Endothelial cell of umbilical vein (primary cell): Measurements from ENCODE around the gene LRP5. TPM values are rescaled to one million over a fixed set of nuclear protein-coding genes. Genes with fewer than 3 reads are reported as not detected.

Source experiments
- BruUV-seq: library from RNA; stranded (reverse); fragments of 400-500 nt; replicated peaks from 2 replicates; lab custom pipeline; 2021; lab: Mats Ljungman, UMichigan
- CTCF ChIA-PET: fragments of 300-600, 350-600 bp; sonication (Branson Sonifier 250); formaldehyde crosslinking; loops from one replicate; lab custom pipeline; 2021; ENCODE audit warnings: antibody characterized with exemption, inconsistent platforms; lab: Charles Lee
- POLR2A ChIA-PET: fragments of 300-600, 350-600 bp; sonication (Branson Sonifier 250); formaldehyde crosslinking; loops from one replicate; lab custom pipeline; 2021; ENCODE audit warnings: antibody characterized with exemption, inconsistent platforms; lab: Charles Lee
- DNase-seq: peaks from one replicate; pipeline ENCODE4 v3.0.0-alpha.2; 2011; ENCODE audit warnings: low read depth, low spot score
- FAIRE-seq: peaks from 2 replicates; lab custom pipeline; 2011; peaks lifted over from hg19 to GRCh38; lab: Jason Lieb, UNC
- H2AFZ ChIP-seq: 2 replicates; pipeline ENCODE4 v1.6.0; 2012; ENCODE audit warnings: low read depth, low read length, control low read depth, inconsistent platforms
- H3K27ac ChIP-seq: 2 replicates; pipeline ENCODE4 v1.5.1; 2011; ENCODE audit warnings: low read depth, mild to moderate bottlenecking, control low read depth, low read length, moderate library complexity; ENCODE audit not compliant: insufficient read depth
- H3K27me3 ChIP-seq, 2 experiments: 2 replicates each; pipeline versions ENCODE4 v1.6.0 to v1.6.1; 2011; ENCODE audit warnings: low read length in 2 of 2, mixed read lengths in 1 of 2; ENCODE audit not compliant: control insufficient read depth in 2 of 2, insufficient read depth in 2 of 2
- H3K36me3 ChIP-seq, 2 experiments: 2 replicates in 1 of 2; 3 replicates in 1 of 2; pipeline ENCODE4 v1.5.1; 2011; ENCODE audit warnings: low read length in 2 of 2, mild to moderate bottlenecking in 1 of 2, moderate library complexity in 1 of 2; ENCODE audit not compliant: control insufficient read depth in 2 of 2, insufficient read depth in 2 of 2; ENCODE audit errors: extremely low read depth in 1 of 2
- H3K4me1 ChIP-seq: 3 replicates; pipeline ENCODE4 v1.5.1; 2011; ENCODE audit warnings: mild to moderate bottlenecking, low read length; ENCODE audit not compliant: control insufficient read depth, insufficient read depth; ENCODE audit errors: extremely low read depth
- H3K4me2 ChIP-seq: 2 replicates; pipeline ENCODE4 v1.6.1; 2011; ENCODE audit warnings: low read length, control low read depth, mixed read lengths; ENCODE audit not compliant: insufficient read depth
- H3K4me3 ChIP-seq, 3 experiments: fragments of 200-600 bp in 1 of 3; sonication (generic), shearing (Covaris generic) in 1 of 3; replicated peaks in 1 of 3; 2 replicates each; pipeline ENCODE4 v1.5.1; 2011 to 2016; ENCODE audit warnings: control low read depth in 3 of 3, low read length in 3 of 3, mild to moderate bottlenecking in 2 of 3, inconsistent platforms in 1 of 3, low read depth in 1 of 3, moderate library complexity in 1 of 3; ENCODE audit not compliant: insufficient read depth in 1 of 3
- H3K79me2 ChIP-seq: 2 replicates; pipeline ENCODE4 v1.6.0; 2012; ENCODE audit warnings: low read length, inconsistent platforms; ENCODE audit not compliant: control insufficient read depth, insufficient read depth
- H3K9ac ChIP-seq: replicated peaks from 2 replicates; pipeline ENCODE3; 2011; ENCODE audit warnings: low read length, control low read depth; ENCODE audit not compliant: insufficient read depth; ENCODE audit errors: extremely low read depth
- H3K9me1 ChIP-seq: replicated peaks from 3 replicates; pipeline ENCODE4 v1.6.0; 2011; ENCODE audit warnings: mild to moderate bottlenecking, low read length; ENCODE audit not compliant: control insufficient read depth, insufficient read depth; ENCODE audit errors: extremely low read depth
- H3K9me3 ChIP-seq: replicated peaks from 2 replicates; pipeline ENCODE4 v1.5.1; 2012; ENCODE audit warnings: low read length, inconsistent platforms; ENCODE audit not compliant: control insufficient read depth, insufficient read depth
- H4K20me1 ChIP-seq: replicated peaks from 2 replicates; pipeline ENCODE3; 2011; ENCODE audit warnings: mild to moderate bottlenecking, low read length; ENCODE audit not compliant: control insufficient read depth, insufficient read depth; ENCODE audit errors: extremely low read depth
- EZH2 ChIP-seq: IDR thresholded peaks from 2 replicates; pipeline ENCODE4 v1.6.1; 2012; ENCODE audit warnings: borderline replicate concordance, low read depth, mild to moderate bottlenecking, moderate library complexity, low read length, inconsistent platforms; ENCODE audit not compliant: severe bottlenecking
- FOS ChIP-seq: IDR thresholded peaks from 2 replicates; pipeline ENCODE4 v1.6.1; 2011; ENCODE audit warnings: mild to moderate bottlenecking, low read length, moderate library complexity, borderline replicate concordance; ENCODE audit not compliant: insufficient read depth
- GATA2 ChIP-seq: IDR thresholded peaks from 2 replicates; pipeline ENCODE4 v1.7.0; 2011; ENCODE audit warnings: low read depth, mild to moderate bottlenecking, moderate library complexity, mixed read lengths, low read length; ENCODE audit not compliant: insufficient read length, insufficient read depth
- JUN ChIP-seq: IDR thresholded peaks from 2 replicates; pipeline ENCODE4 v1.6.1; 2011; ENCODE audit warnings: borderline replicate concordance, low read depth; ENCODE audit not compliant: insufficient read length, insufficient read depth
- MYC ChIP-seq: IDR thresholded peaks from one replicate; pipeline ENCODE4 v1.6.1; 2011; ENCODE audit warnings: mild to moderate bottlenecking, low read depth, low read length
- POLR2A ChIP-seq: IDR thresholded peaks from 2 replicates; pipeline ENCODE4 v1.6.1; 2012; ENCODE audit warnings: low read depth, mild to moderate bottlenecking, control low read depth, low read length
- POLR2AphosphoS5 ChIP-seq: IDR thresholded peaks from 2 replicates; pipeline ENCODE4 v1.6.1; 2012; ENCODE audit warnings: low read depth, mild to moderate bottlenecking, control low read depth, low read length, moderate library complexity; ENCODE audit not compliant: insufficient read depth
- dilution Hi-C: fragments of 300-500 bp; cut with MboI; formaldehyde crosslinking; loops from one replicate; pipeline ENCODE4 v1.15.0; 2019; ENCODE audit warnings: low sequenced_read_pairs; ENCODE audit not compliant: extremely low pct_ligation_motif_present
- intact Hi-C: fragments of 100-400 bp; cut with micrococcal nuclease; formaldehyde crosslinking; loops from one replicate; pipeline ENCODE4 v1.10.0; 2022
- polyA plus RNA-seq, 4 experiments: library from polyadenylated mRNA; depleted of rRNA in 3 of 4; stranded (reverse) in 3 of 4; unstranded in 1 of 4; fragments of >200 nt; gene quantifications; 2 replicates each; pipeline versions ENCODE4 v1.2.1 to v1.2.3, GENCODE V29; 2011 to 2012; ENCODE audit warnings: missing spikeins in 1 of 4
- total RNA-seq: library from RNA; stranded (reverse); gene quantifications from 2 replicates; pipeline ENCODE4 v1.2.3, GENCODE V29; 2021
- TF ChIP-seq, protein P1 (sequence below), 2 donors: IDR thresholded peaks; 1 replicate in 1 of 2; 2 replicates in 1 of 2; pipeline ENCODE4 v1.5.1; 2011; ENCODE audit warnings: low read length in 2 of 2, mild to moderate bottlenecking in 2 of 2, moderate library complexity in 2 of 2, control low read depth in 1 of 2, inconsistent platforms in 1 of 2, low read depth in 1 of 2; ENCODE audit not compliant: insufficient read depth in 1 of 2; ENCODE audit errors: extremely low read depth in 1 of 2
- TF ChIP-seq, protein P2 (sequence below): IDR thresholded peaks from 2 replicates; pipeline ENCODE4 v1.6.1; 2011; ENCODE audit not compliant: insufficient read depth, insufficient read length

Gene LRP5
- total and polyA plus RNA-seq, 2 donors (not counting 3 experiments of a cell fraction or from before 2014, with no cell fraction given): 35.1 to 51.8 TPM

DNA sequence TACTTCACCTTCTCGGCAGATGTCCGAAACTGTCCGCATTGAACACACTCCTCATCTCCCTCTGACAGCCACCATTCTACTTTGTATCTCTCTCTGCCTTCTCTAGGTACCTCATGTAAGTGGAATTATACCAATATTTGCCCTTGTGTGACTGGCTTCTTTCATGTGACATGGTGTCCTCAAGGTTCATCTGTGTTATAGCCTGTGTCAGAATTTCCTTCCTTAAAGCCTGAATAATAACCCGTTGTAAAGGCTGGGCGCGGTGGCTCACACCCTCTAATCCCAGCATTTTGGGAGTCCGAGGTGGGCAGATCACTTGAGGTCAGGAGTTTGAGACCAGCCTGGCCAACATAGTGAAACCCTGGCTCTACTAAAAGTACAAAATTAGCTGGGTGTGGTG, 107.8 kb downstream of the LRP5 start:
- dilution Hi-C loops (no loop called here), intact Hi-C loops (no loop called here)
- Histone ChIP-seq H3K27ac (no peak overlapping the region), H3K9ac (no peak overlapping the region), H3K4me2 (no peak overlapping the region), H3K9me3 (no peaks in the 10 kb centered on the region), H3K36me3 (peaks cover 3 to 40% of the 10 kb centered on the region in 2 experiments), H4K20me1 (no peaks in the 10 kb centered on the region), H3K9me1 (no peaks in the 10 kb centered on the region), H3K4me1 (no peaks in the 10 kb centered on the region), H3K79me2 (no peaks in the 10 kb centered on the region), H3K27me3 (no peaks in the 10 kb centered on the region), H3K4me3 (no peak overlapping the region), H2AFZ (no peak overlapping the region)
- DNase-seq (no peak), FAIRE-seq (no peak)
- ChIA-PET POLR2A (no interaction called here), CTCF (interaction anchor here (1.2 kb wide), 1 partner anchor 13 kb away, joined by 3 read pairs; no protein-coding TSS in a partner anchor)
- TF ChIP-seq MYC: no peak
- no peak for TF ChIP-seq FOS
- TF ChIP-seq POLR2A: no peak
- TF ChIP-seq, protein P1, sequence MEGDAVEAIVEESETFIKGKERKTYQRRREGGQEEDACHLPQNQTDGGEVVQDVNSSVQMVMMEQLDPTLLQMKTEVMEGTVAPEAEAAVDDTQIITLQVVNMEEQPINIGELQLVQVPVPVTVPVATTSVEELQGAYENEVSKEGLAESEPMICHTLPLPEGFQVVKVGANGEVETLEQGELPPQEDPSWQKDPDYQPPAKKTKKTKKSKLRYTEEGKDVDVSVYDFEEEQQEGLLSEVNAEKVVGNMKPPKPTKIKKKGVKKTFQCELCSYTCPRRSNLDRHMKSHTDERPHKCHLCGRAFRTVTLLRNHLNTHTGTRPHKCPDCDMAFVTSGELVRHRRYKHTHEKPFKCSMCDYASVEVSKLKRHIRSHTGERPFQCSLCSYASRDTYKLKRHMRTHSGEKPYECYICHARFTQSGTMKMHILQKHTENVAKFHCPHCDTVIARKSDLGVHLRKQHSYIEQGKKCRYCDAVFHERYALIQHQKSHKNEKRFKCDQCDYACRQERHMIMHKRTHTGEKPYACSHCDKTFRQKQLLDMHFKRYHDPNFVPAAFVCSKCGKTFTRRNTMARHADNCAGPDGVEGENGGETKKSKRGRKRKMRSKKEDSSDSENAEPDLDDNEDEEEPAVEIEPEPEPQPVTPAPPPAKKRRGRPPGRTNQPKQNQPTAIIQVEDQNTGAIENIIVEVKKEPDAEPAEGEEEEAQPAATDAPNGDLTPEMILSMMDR (IDR thresholded peaks at IDR 0.05; ENCODE audit: extremely low read depth in 1 of 2, insufficient read depth in 1 of 2, low read depth in 1 of 2, low read length in 2 of 2): no peak
- no peak for TF ChIP-seq GATA2
- no peak for TF ChIP-seq JUN
- TF ChIP-seq, protein P2, sequence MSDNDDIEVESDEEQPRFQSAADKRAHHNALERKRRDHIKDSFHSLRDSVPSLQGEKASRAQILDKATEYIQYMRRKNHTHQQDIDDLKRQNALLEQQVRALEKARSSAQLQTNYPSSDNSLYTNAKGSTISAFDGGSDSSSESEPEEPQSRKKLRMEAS: no peak
- no peak for TF ChIP-seq EZH2
- TF ChIP-seq POLR2AphosphoS5: no peak
- BruUV-seq: no TSS peak
